Measurements from ENCODE around the gene FHIT. TPM values are rescaled to one million over a fixed set of nuclear protein-coding genes. Genes with fewer than 3 reads are reported as not detected.

FHIT gene
- total and polyA plus RNA-seq, 2 experiments from 2014 or later, result 0.22 to 0.90 TPM

GRCh38 chr3:60017631-60018030 is 1233.6 kb downstream of the FHIT start:
- no peaks in the 10 kb centered on the region for H3K9me3 ChIP-seq (ENCODE audit: low read depth)
- no peak overlapping the region for H3K4me3 ChIP-seq
- H3F3A ChIP-seq (ENCODE audit: insufficient read depth), result no peaks in the 10 kb centered on the region
- H4K20me1 ChIP-seq (ENCODE audit: insufficient read depth), result no peaks in the 10 kb centered on the region
- H3K9ac ChIP-seq, result no peak overlapping the region
- 62 to 80% methylated on average over 2 of the region's 2 CpGs for WGBS, 2 experiments (ENCODE audit: low coverage in 1 of 2, low lambda C conversion rate in 2 of 2, missing lambda C conversion rate in 2 of 2)
- TF ChIP-seq EZH2phosphoT487 (IDR thresholded peaks at IDR 0.05; ENCODE audit: insufficient read depth, low read depth), result no peak
- TF ChIP-seq EZH2 (IDR thresholded peaks at IDR 0.05; ENCODE audit: insufficient read depth, poor library complexity, severe bottlenecking), result no peak
- no peaks in the 10 kb centered on the region for H3K27me3 ChIP-seq (replicated peaks; ENCODE audit: insufficient read depth)
- H2AFZ ChIP-seq, result no peak overlapping the region
- H3K4me2 ChIP-seq (ENCODE audit: unreplicated experiment), result no peak overlapping the region
- DNase-seq, result peak; percentile 4
- no peaks in the 10 kb centered on the region for H3K9me2 ChIP-seq (ENCODE audit: insufficient read depth)
- no peaks in the 10 kb centered on the region for H3K36me3 ChIP-seq (ENCODE audit: low read depth)
- in situ Hi-C loops (cut with MboI), result no loop called here
- H3K27ac ChIP-seq, result no peak overlapping the region
- no peaks in the 10 kb centered on the region for H3K79me2 ChIP-seq (ENCODE audit: insufficient read depth)
- H3K4me1 ChIP-seq (ENCODE audit: insufficient read depth), result no peaks in the 10 kb centered on the region

GRCh38 chr3:60015032-60015705 is 1236.1 kb downstream of the FHIT start:
- H3K27ac ChIP-seq, result no peak overlapping the region
- no peak overlapping the region for H2AFZ ChIP-seq
- no peak overlapping the region for H3K4me3 ChIP-seq
- in situ Hi-C loops (cut with MboI), result no loop called here
- H3F3A ChIP-seq (ENCODE audit: insufficient read depth), result no peaks in the 10 kb centered on the region
- H3K4me2 ChIP-seq (ENCODE audit: unreplicated experiment), result no peak overlapping the region
- H3K9me3 ChIP-seq (ENCODE audit: low read depth), result no peaks in the 10 kb centered on the region
- no peak for DNase-seq
- no peaks in the 10 kb centered on the region for H3K4me1 ChIP-seq (ENCODE audit: insufficient read depth)
- no peaks in the 10 kb centered on the region for H4K20me1 ChIP-seq (ENCODE audit: insufficient read depth)
- no peaks in the 10 kb centered on the region for H3K79me2 ChIP-seq (ENCODE audit: insufficient read depth)
- no peak overlapping the region for H3K9ac ChIP-seq
- H3K27me3 ChIP-seq (replicated peaks; ENCODE audit: insufficient read depth), result no peaks in the 10 kb centered on the region
- no peaks in the 10 kb centered on the region for H3K9me2 ChIP-seq (ENCODE audit: insufficient read depth)
- no peaks in the 10 kb centered on the region for H3K36me3 ChIP-seq (ENCODE audit: low read depth)
- 49 to 61% methylated on average over 6 of the region's 6 CpGs for WGBS, 2 experiments (ENCODE audit: low coverage in 1 of 2, low lambda C conversion rate in 2 of 2, missing lambda C conversion rate in 2 of 2)
- no peak for TF ChIP-seq EZH2phosphoT487 (IDR thresholded peaks at IDR 0.05; ENCODE audit: insufficient read depth, low read depth)
- no peak for TF ChIP-seq EZH2 (IDR thresholded peaks at IDR 0.05; ENCODE audit: insufficient read depth, poor library complexity, severe bottlenecking)

GRCh38 chr3:60013241-60013640 is 1238.0 kb downstream of the FHIT start:
- DNase-seq, result peak; percentile 5
- Histone ChIP-seq H3K4me3 (no peak overlapping the region), H3K9ac (no peak overlapping the region), H3K36me3 (ENCODE audit: low read depth) (no peaks in the 10 kb centered on the region), H3K4me2 (ENCODE audit: unreplicated experiment) (no peak overlapping the region), H3K79me2 (ENCODE audit: insufficient read depth) (no peaks in the 10 kb centered on the region), H3F3A (ENCODE audit: insufficient read depth) (no peaks in the 10 kb centered on the region), H3K27me3 (replicated peaks; ENCODE audit: insufficient read depth) (no peaks in the 10 kb centered on the region), H3K4me1 (ENCODE audit: insufficient read depth) (no peaks in the 10 kb centered on the region), H3K9me2 (ENCODE audit: insufficient read depth) (no peaks in the 10 kb centered on the region), H2AFZ (no peak overlapping the region), H3K9me3 (ENCODE audit: low read depth) (no peaks in the 10 kb centered on the region), H3K27ac (no peak overlapping the region), H4K20me1 (ENCODE audit: insufficient read depth) (no peaks in the 10 kb centered on the region)
- TF ChIP-seq EZH2phosphoT487 (IDR thresholded peaks at IDR 0.05; ENCODE audit: insufficient read depth, low read depth), result no peak
- 27 to 50% methylated on average over 1 of the region's 1 CpG for WGBS, 2 experiments (ENCODE audit: low coverage in 1 of 2, low lambda C conversion rate in 2 of 2, missing lambda C conversion rate in 2 of 2)
- in situ Hi-C loops (cut with MboI), result no loop called here

- no peaks in the 10 kb centered on the region for H3K36me3 ChIP-seq (ENCODE audit: low read depth)
- no peaks in the 10 kb centered on the region for H3F3A ChIP-seq (ENCODE audit: insufficient read depth)
- no peak for TF ChIP-seq EZH2phosphoT487 (IDR thresholded peaks at IDR 0.05; ENCODE audit: insufficient read depth, low read depth)
- no peak for TF ChIP-seq EZH2 (IDR thresholded peaks at IDR 0.05; ENCODE audit: insufficient read depth, poor library complexity, severe bottlenecking)
- H2AFZ ChIP-seq, result 0 out of 2 replicates have a peak overlapping the region, but pooled peaks have one; percentile 41
- no peaks in the 10 kb centered on the region for H4K20me1 ChIP-seq (ENCODE audit: insufficient read depth)
- no peaks in the 10 kb centered on the region for H3K79me2 ChIP-seq (ENCODE audit: insufficient read depth)
- H3K4me3 ChIP-seq, result no peak overlapping the region
- H3K4me1 ChIP-seq (ENCODE audit: insufficient read depth), result no peaks in the 10 kb centered on the region
- no peaks in the 10 kb centered on the region for H3K27me3 ChIP-seq (replicated peaks; ENCODE audit: insufficient read depth)
- no peak for DNase-seq
- no peaks in the 10 kb centered on the region for H3K9me3 ChIP-seq (ENCODE audit: low read depth)
- no peaks in the 10 kb centered on the region for H3K9me2 ChIP-seq (ENCODE audit: insufficient read depth)
- WGBS, 2 experiments (ENCODE audit: low coverage in 1 of 2, low lambda C conversion rate in 2 of 2, missing lambda C conversion rate in 2 of 2), result 41 to 52% methylated on average over 9 of the region's 9 CpGs
- in situ Hi-C loops (cut with MboI), result no loop called here
- no peak overlapping the region for H3K4me2 ChIP-seq (ENCODE audit: unreplicated experiment)
- no peak overlapping the region for H3K9ac ChIP-seq
- H3K27ac ChIP-seq, result no peak overlapping the region
Observed at GRCh38 chr3:60011218-60011617, 1240.0 kb downstream of the FHIT start.

Measured in GM23248 (cell line).